Breast epithelium (tissue), 3 donors: ENCODE results near the gene PLCXD1.
"Not testable (repeated sequence)": the region's sequence is repeated elsewhere in the genome, so short reads cannot be mapped to it uniquely, and the experiment has no call there.

Experiments used
- CTCF ChIP-seq, 3 donors: fragments of 450-650 bp; IDR thresholded peaks; one replicate each; pipeline ENCODE4 v1.5.1; 2016 to 2017; ENCODE audit warnings: antibody characterized with exemption in 3 of 3, mild to moderate bottlenecking in 3 of 3, moderate library complexity in 3 of 3
- POLR2AphosphoS5 ChIP-seq, 3 donors: sonication (generic); formaldehyde crosslinking; IDR thresholded peaks; one replicate each; pipeline ENCODE4 v1.6.1; 2017; ENCODE audit warnings: antibody characterized with exemption in 3 of 3

- not testable (repeated sequence) for TF ChIP-seq CTCF, POLR2AphosphoS5 (IDR thresholded peaks at IDR 0.05)
Observed at GRCh38 chrX:282000-282681, 960 bp downstream of the PLCXD1 start.
